ENCODE results near the gene GAS1.

Gene GAS1

GRCh38 chr9:86947146-86948073 lies at the start of gene GAS1:
Gene GAS1 (minus strand): TSS chr9:86947506. CDS start chr9:86946779, 727 bp downstream.
- DNase-seq (ENCODE audit: low read depth in 2 of 2) = peak; percentile 36 to 44

GRCh38 chr9:86994231-86994630 lies 46.9 kb upstream of the GAS1 start:
- no peak for DNase-seq (ENCODE audit: low read depth in 2 of 2)

- no peak for DNase-seq (ENCODE audit: low read depth in 2 of 2)
Observed at GRCh38 chr9:86993830-86994229, 46.5 kb upstream of the GAS1 start.

GRCh38 chr9:86991077-86991476 lies 43.8 kb upstream of the GAS1 start:
- DNase-seq (ENCODE audit: low read depth in 2 of 2) = no peak

GRCh38 chr9:86990290-86990689 lies 43.0 kb upstream of the GAS1 start:
- no peak for DNase-seq (ENCODE audit: low read depth in 2 of 2)

GRCh38 chr9:86987900-86988299 lies 40.6 kb upstream of the GAS1 start:
- no peak for DNase-seq (ENCODE audit: low read depth in 2 of 2)

GRCh38 chr9:86985132-86985647 lies 37.9 kb upstream of the GAS1 start:
- DNase-seq (ENCODE audit: low read depth in 2 of 2) = no peak

GRCh38 chr9:86983620-86984259 lies 36.4 kb upstream of the GAS1 start:
- no peak for DNase-seq (ENCODE audit: low read depth in 2 of 2)

- no peak for DNase-seq (ENCODE audit: low read depth in 2 of 2)
Observed at GRCh38 chr9:86983249-86983619, 35.9 kb upstream of the GAS1 start.

GRCh38 chr9:86980802-86981201 lies 33.5 kb upstream of the GAS1 start:
- no peak for DNase-seq (ENCODE audit: low read depth in 2 of 2)

GRCh38 chr9:86979657-86980056 lies 32.4 kb upstream of the GAS1 start:
- DNase-seq (ENCODE audit: low read depth in 2 of 2) = no peak

- DNase-seq (ENCODE audit: low read depth in 2 of 2) = no peak
Observed at GRCh38 chr9:86978922-86979474, 31.7 kb upstream of the GAS1 start.

- DNase-seq (ENCODE audit: low read depth in 2 of 2) = no peak
Observed at GRCh38 chr9:86978413-86978812, 31.1 kb upstream of the GAS1 start.

GRCh38 chr9:86977205-86977835 lies 30.0 kb upstream of the GAS1 start:
- no peak for DNase-seq (ENCODE audit: low read depth in 2 of 2)

- DNase-seq (ENCODE audit: low read depth in 2 of 2) = no peak
Observed at GRCh38 chr9:86975606-86976005, 28.3 kb upstream of the GAS1 start.

GRCh38 chr9:86975036-86975435 lies 27.7 kb upstream of the GAS1 start:
- DNase-seq (ENCODE audit: low read depth in 2 of 2) = no peak

GRCh38 chr9:86974421-86974820 lies 27.1 kb upstream of the GAS1 start:
- DNase-seq (ENCODE audit: low read depth in 2 of 2) = no peak

GRCh38 chr9:86971742-86972141 lies 24.4 kb upstream of the GAS1 start:
- DNase-seq (ENCODE audit: low read depth in 2 of 2) = no peak

GRCh38 chr9:86968258-86968920 lies 21.1 kb upstream of the GAS1 start:
- DNase-seq (ENCODE audit: low read depth in 2 of 2) = no peak

GRCh38 chr9:86966852-86967511 lies 19.7 kb upstream of the GAS1 start:
- no peak for DNase-seq (ENCODE audit: low read depth in 2 of 2)

Measured in stimulated activated CD8-positive, alpha-beta memory T cell treated with anti-CD3 and anti-CD28 coated beads, Interleukin-7, amount 100 ng/mL, for 1 hour (primary cell).